ENCODE results near the gene MTHFD1L.

MTHFD1L gene

DNA sequence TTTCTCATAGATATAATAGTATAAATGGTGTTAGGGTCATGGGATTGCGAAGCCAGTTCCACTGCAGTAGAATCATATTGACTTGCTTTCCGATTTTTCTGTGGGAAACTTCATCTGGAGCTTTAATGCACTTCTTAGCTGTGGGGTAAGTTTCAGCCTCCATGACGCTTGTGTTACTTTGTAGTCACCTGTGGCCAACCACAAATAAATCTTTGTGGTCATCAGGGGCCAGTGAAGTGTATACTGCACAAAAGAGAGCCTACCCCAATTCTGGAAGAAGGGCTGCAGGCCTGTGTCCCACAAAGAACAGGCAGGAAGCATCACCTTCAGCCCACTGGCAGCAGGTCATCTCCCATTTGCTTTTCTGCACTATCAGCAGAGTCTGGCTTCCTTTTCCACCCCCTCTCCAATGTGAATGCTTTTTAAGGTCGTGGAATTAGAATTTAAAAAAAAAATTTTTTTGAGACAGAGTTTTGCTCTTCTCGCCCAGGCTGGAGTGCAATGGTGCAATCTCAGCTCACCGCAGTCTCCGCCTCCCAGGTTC, 32.0 kb downstream of the MTHFD1L start:
- Histone ChIP-seq H3K27me3 (ENCODE audit: control insufficient read depth, insufficient read depth, low read length, poor library complexity, severe bottlenecking) (no peaks in the 10 kb centered on the region), H3K27ac (ENCODE audit: insufficient read depth, low read depth, low read length, poor library complexity, severe bottlenecking) (no peak overlapping the region), H3K4me1 (ENCODE audit: control insufficient read depth, insufficient read depth, low read length) (no peaks in the 10 kb centered on the region), H3K36me3 (ENCODE audit: control insufficient read depth, insufficient read depth, low read length) (no peaks in the 10 kb centered on the region), H3K4me3 (ENCODE audit: insufficient read depth, low read depth, low read length) (no peak overlapping the region), H3K9me3 (ENCODE audit: control insufficient read depth, low read length) (no peaks in the 10 kb centered on the region)
- WGBS, 2 experiments, result 92 to 95% methylated on average over 7 of the region's 7 CpGs

GRCh38 chr6:150898399-150899170, 33.1 kb downstream of the MTHFD1L start:
- 91 to 96% methylated on average over 8 to 10 of the region's 11 CpGs for WGBS, 2 experiments
- Histone ChIP-seq H3K27me3 (ENCODE audit: control insufficient read depth, insufficient read depth, low read length, poor library complexity, severe bottlenecking) (no peaks in the 10 kb centered on the region), H3K36me3 (ENCODE audit: control insufficient read depth, insufficient read depth, low read length) (no peaks in the 10 kb centered on the region), H3K9me3 (ENCODE audit: control insufficient read depth, low read length) (no peaks in the 10 kb centered on the region), H3K4me1 (ENCODE audit: control insufficient read depth, insufficient read depth, low read length) (no peaks in the 10 kb centered on the region), H3K27ac (ENCODE audit: insufficient read depth, low read depth, low read length, poor library complexity, severe bottlenecking) (no peak overlapping the region), H3K4me3 (ENCODE audit: insufficient read depth, low read depth, low read length) (no peak overlapping the region)

DNA sequence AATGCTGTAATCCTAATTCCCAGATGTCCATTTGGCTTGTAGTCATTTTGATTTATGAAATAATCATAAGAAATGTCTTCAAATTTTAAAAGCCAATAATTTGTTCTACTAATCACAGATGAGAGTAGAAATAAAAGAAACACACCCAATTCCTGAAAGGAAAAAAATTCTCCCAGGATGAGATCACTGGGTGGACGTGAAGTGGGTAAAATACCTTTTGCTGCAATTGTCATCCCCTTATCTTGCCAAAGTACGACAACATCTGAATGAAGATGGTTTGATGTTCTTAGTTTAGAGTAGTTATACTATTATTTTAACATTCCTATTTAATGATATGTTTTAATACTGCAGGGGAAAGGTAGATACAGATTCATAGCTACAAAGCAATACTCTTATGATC, 33.7 kb downstream of the MTHFD1L start:
- WGBS, 2 experiments, result 100% methylated on average over 1 of the region's 2 CpGs
- Histone ChIP-seq H3K9me3 (ENCODE audit: control insufficient read depth, low read length) (no peaks in the 10 kb centered on the region), H3K4me1 (ENCODE audit: control insufficient read depth, insufficient read depth, low read length) (no peaks in the 10 kb centered on the region), H3K36me3 (ENCODE audit: control insufficient read depth, insufficient read depth, low read length) (no peaks in the 10 kb centered on the region), H3K4me3 (ENCODE audit: insufficient read depth, low read depth, low read length) (no peak overlapping the region), H3K27ac (ENCODE audit: insufficient read depth, low read depth, low read length, poor library complexity, severe bottlenecking) (no peak overlapping the region), H3K27me3 (ENCODE audit: control insufficient read depth, insufficient read depth, low read length, poor library complexity, severe bottlenecking) (no peaks in the 10 kb centered on the region)

DNA sequence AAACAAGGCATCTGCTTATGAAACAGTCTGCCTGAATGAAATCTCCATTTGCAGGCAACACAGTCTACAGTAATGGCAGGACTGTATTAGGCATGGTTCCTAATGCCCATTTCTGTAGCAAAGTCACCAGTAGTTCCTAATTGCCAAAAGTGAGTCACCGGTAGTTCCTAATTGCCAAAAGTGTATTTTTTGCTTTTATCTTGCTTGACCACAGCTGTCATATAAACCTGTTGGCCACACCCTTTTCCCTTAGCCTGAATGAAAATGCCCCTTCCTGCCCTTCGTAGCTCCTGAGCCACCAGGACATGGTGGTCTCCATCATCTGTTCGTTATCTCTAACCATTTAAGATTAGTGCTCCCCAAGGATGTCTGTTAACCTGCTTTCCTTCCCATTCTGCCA, 34.5 kb downstream of the MTHFD1L start:
- Histone ChIP-seq H3K27me3 (ENCODE audit: control insufficient read depth, insufficient read depth, low read length, poor library complexity, severe bottlenecking) (no peaks in the 10 kb centered on the region), H3K27ac (ENCODE audit: insufficient read depth, low read depth, low read length, poor library complexity, severe bottlenecking) (no peak overlapping the region), H3K9me3 (ENCODE audit: control insufficient read depth, low read length) (no peaks in the 10 kb centered on the region), H3K4me1 (ENCODE audit: control insufficient read depth, insufficient read depth, low read length) (no peaks in the 10 kb centered on the region), H3K36me3 (ENCODE audit: control insufficient read depth, insufficient read depth, low read length) (no peaks in the 10 kb centered on the region), H3K4me3 (ENCODE audit: insufficient read depth, low read depth, low read length) (no peak overlapping the region)
- WGBS, 2 experiments, result 94 to 95% methylated on average over 3 of the region's 3 CpGs

- no peaks in the 10 kb centered on the region for H3K27me3 ChIP-seq (ENCODE audit: control insufficient read depth, insufficient read depth, low read length, poor library complexity, severe bottlenecking)
- 87 to 93% methylated on average over 3 of the region's 3 CpGs for WGBS, 2 experiments
- H3K36me3 ChIP-seq (ENCODE audit: control insufficient read depth, insufficient read depth, low read length), result no peaks in the 10 kb centered on the region
- H3K9me3 ChIP-seq (ENCODE audit: control insufficient read depth, low read length), result no peaks in the 10 kb centered on the region
- no peak overlapping the region for H3K27ac ChIP-seq (ENCODE audit: insufficient read depth, low read depth, low read length, poor library complexity, severe bottlenecking)
- H3K4me1 ChIP-seq (ENCODE audit: control insufficient read depth, insufficient read depth, low read length), result no peaks in the 10 kb centered on the region
- no peak overlapping the region for H3K4me3 ChIP-seq (ENCODE audit: insufficient read depth, low read depth, low read length)
These were observed 36.8 kb downstream of the MTHFD1L start for GRCh38 chr6:150902142-150902776.

DNA sequence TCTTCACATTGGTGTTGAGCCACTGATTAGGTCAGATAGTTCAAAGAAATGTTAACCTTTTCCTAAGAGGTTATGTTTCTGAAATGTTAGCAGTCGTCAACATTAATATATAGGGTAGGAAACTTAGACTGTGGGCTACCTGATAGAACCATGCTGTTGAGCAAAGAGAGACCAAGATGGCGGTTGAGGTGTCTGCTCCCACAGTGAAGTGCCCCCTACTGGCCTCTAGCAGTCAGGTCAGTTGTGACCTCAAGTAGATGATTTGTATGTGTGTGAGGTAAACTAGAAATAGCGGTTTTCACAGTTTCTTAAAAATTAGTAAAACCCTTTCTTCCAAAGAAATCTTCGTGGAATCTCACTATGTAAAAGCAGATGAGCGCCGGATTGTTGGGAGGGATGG, 40.3 kb downstream of the MTHFD1L start:
- H3K36me3 ChIP-seq (ENCODE audit: control insufficient read depth, insufficient read depth, low read length), result no peaks in the 10 kb centered on the region
- 80 to 81% methylated on average over 6 of the region's 6 CpGs for WGBS, 2 experiments

GRCh38 chr6:150906641-150907326, 41.3 kb downstream of the MTHFD1L start:
- H3K27me3 ChIP-seq (ENCODE audit: control insufficient read depth, insufficient read depth, low read length, poor library complexity, severe bottlenecking), result no peaks in the 10 kb centered on the region
- H3K4me1 ChIP-seq (ENCODE audit: control insufficient read depth, insufficient read depth, low read length), result no peaks in the 10 kb centered on the region
- WGBS, 2 experiments, result 93 to 100% methylated on average over 1 of the region's 1 CpG
- no peak overlapping the region for H3K27ac ChIP-seq (ENCODE audit: insufficient read depth, low read depth, low read length, poor library complexity, severe bottlenecking)
- no peak overlapping the region for H3K4me3 ChIP-seq (ENCODE audit: insufficient read depth, low read depth, low read length)
- no peaks in the 10 kb centered on the region for H3K36me3 ChIP-seq (ENCODE audit: control insufficient read depth, insufficient read depth, low read length)
- H3K9me3 ChIP-seq (ENCODE audit: control insufficient read depth, low read length), result no peaks in the 10 kb centered on the region

More for the DNA sequence above, 40.3 kb downstream of the MTHFD1L start:
- no peaks in the 10 kb centered on the region for H3K27me3 ChIP-seq (ENCODE audit: control insufficient read depth, insufficient read depth, low read length, poor library complexity, severe bottlenecking)
- H3K27ac ChIP-seq (ENCODE audit: insufficient read depth, low read depth, low read length, poor library complexity, severe bottlenecking), result no peak overlapping the region
- no peak overlapping the region for H3K4me3 ChIP-seq (ENCODE audit: insufficient read depth, low read depth, low read length)
- H3K9me3 ChIP-seq (ENCODE audit: control insufficient read depth, low read length), result no peaks in the 10 kb centered on the region
- no peaks in the 10 kb centered on the region for H3K4me1 ChIP-seq (ENCODE audit: control insufficient read depth, insufficient read depth, low read length)

GRCh38 chr6:150907383-150907782, 41.9 kb downstream of the MTHFD1L start:
- Histone ChIP-seq H3K4me3 (ENCODE audit: insufficient read depth, low read depth, low read length) (no peak overlapping the region), H3K36me3 (ENCODE audit: control insufficient read depth, insufficient read depth, low read length) (no peaks in the 10 kb centered on the region), H3K9me3 (ENCODE audit: control insufficient read depth, low read length) (no peaks in the 10 kb centered on the region), H3K27ac (ENCODE audit: insufficient read depth, low read depth, low read length, poor library complexity, severe bottlenecking) (no peak overlapping the region), H3K27me3 (ENCODE audit: control insufficient read depth, insufficient read depth, low read length, poor library complexity, severe bottlenecking) (no peaks in the 10 kb centered on the region), H3K4me1 (ENCODE audit: control insufficient read depth, insufficient read depth, low read length) (no peaks in the 10 kb centered on the region)
- 93 to 97% methylated on average over 8 of the region's 8 CpGs for WGBS, 2 experiments

DNA sequence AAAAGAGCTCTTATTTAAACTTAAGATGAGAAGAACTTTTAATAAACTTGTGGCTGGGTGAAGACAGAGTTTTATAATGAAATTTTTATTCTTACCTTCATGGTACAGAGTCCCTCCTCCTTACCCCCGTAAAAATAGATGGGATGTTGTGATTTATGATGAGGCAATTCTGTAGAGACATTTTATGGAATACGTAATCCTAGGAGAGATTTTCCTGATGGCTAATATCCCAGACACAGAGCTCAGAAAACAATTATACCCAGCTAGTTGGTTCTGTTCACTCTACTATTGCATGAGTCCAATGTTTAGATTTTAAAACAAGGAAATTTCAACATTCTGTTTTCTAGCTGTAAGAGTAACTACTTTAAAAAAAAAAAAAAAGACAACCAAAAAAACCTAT, 43.4 kb downstream of the MTHFD1L start:
- no peak overlapping the region for H3K27ac ChIP-seq (ENCODE audit: insufficient read depth, low read depth, low read length, poor library complexity, severe bottlenecking)
- 92 to 100% methylated on average over 1 to 2 of the region's 2 CpGs for WGBS, 2 experiments
- no peaks in the 10 kb centered on the region for H3K36me3 ChIP-seq (ENCODE audit: control insufficient read depth, insufficient read depth, low read length)
- no peaks in the 10 kb centered on the region for H3K9me3 ChIP-seq (ENCODE audit: control insufficient read depth, low read length)
- no peaks in the 10 kb centered on the region for H3K27me3 ChIP-seq (ENCODE audit: control insufficient read depth, insufficient read depth, low read length, poor library complexity, severe bottlenecking)
- no peaks in the 10 kb centered on the region for H3K4me1 ChIP-seq (ENCODE audit: control insufficient read depth, insufficient read depth, low read length)
- no peak overlapping the region for H3K4me3 ChIP-seq (ENCODE audit: insufficient read depth, low read depth, low read length)

DNA sequence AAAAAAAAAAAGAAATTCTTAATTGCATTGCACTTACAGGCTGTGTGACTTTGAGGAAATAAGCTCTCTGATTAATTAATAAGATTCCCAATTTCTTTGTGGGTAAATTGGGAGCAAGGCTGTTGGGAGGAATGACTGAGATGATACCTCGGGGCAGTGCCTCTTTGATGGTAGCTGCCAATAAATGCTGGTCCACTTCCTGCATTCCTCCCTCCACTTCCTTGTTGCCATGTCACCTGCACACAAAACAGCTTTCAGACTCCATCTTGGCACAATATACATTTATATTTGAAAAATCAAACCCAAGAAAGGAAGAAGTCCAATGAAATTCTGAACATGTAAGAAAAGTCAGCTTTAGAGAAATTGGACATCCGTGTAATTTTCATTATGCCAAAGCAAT, 45.1 kb downstream of the MTHFD1L start:
- H3K9me3 ChIP-seq (ENCODE audit: control insufficient read depth, low read length), result no peaks in the 10 kb centered on the region
- no peaks in the 10 kb centered on the region for H3K36me3 ChIP-seq (ENCODE audit: control insufficient read depth, insufficient read depth, low read length)
- no peak overlapping the region for H3K4me3 ChIP-seq (ENCODE audit: insufficient read depth, low read depth, low read length)
- no peak overlapping the region for H3K27ac ChIP-seq (ENCODE audit: insufficient read depth, low read depth, low read length, poor library complexity, severe bottlenecking)
- H3K4me1 ChIP-seq (ENCODE audit: control insufficient read depth, insufficient read depth, low read length), result no peaks in the 10 kb centered on the region
- WGBS, 2 experiments, result 45 to 92% methylated on average over 1 to 2 of the region's 2 CpGs
- H3K27me3 ChIP-seq (ENCODE audit: control insufficient read depth, insufficient read depth, low read length, poor library complexity, severe bottlenecking), result no peaks in the 10 kb centered on the region

Data from ectodermal cell (in vitro differentiated cells).